HG03521 (cell line): Measurements from ENCODE around the gene UVSSA.
"Not testable (repeated sequence)": the region's sequence is repeated elsewhere in the genome, so short reads cannot be mapped to it uniquely, and the experiment has no call there.

Source experiments
- ATAC-seq: cut with Tn5 transposase; IDR thresholded peaks from one replicate; pipeline ENCODE4 v1.9.1; 2021; ENCODE audit warnings: mild to moderate bottlenecking, moderate library complexity; ENCODE audit not compliant: unreplicated experiment

Gene UVSSA

GRCh38 chr4:1362046-1362445, 15.0 kb downstream of the UVSSA start:
- ATAC-seq = no peak

- no peak for ATAC-seq
Measured at GRCh38 chr4:1362521-1362920, 15.5 kb downstream of the UVSSA start.

- no peak for ATAC-seq
Measured at GRCh38 chr4:1363513-1363912, 16.5 kb downstream of the UVSSA start.

- no peak for ATAC-seq
Measured at GRCh38 chr4:1364217-1364616, 17.2 kb downstream of the UVSSA start.

GRCh38 chr4:1364748-1365147, 17.7 kb downstream of the UVSSA start:
- ATAC-seq = no peak

DNA sequence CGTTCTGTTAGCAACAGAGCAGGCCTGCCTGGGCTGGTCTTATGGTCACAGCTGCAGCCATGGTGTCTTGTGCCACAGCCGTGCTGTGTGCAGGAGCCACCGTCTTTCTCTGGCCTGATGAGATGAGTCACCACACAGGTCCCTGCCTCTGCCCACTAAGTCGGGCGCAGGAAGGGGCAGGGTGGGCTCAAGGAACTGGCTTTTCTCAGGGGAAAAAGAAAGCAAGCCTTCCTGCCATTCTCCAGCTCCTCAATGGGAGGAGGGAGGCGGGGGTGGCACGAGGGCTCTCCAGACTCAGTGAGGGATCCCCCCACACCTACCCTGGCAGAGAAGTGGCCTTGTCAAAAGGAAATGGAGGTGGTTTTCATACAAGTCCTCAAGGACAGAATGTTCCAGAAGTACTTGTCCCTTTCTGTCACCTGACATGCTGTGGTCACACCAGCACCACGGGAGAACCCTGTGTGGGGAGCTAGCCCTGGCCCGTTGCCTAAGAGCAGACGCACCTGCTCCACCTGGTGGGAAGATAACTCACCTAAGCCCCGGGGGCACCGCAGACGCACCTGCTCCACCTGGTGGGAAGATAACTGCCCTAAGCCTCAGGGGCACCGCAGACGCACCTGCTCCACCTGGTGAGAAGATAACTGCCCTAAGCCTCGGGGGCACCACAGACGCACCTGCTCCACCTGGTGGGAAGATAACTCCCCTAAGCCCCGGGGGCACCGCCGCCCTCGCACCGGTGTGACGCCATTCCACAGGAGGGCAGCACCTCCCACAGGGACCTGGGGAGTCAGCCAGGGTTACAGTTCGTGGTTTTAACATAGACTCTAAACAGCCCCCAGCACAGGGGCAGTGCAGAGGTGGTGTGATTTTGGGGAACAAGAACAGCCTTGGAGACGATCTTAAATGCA, 18.5 kb downstream of the UVSSA start:
- ATAC-seq = no peak

DNA sequence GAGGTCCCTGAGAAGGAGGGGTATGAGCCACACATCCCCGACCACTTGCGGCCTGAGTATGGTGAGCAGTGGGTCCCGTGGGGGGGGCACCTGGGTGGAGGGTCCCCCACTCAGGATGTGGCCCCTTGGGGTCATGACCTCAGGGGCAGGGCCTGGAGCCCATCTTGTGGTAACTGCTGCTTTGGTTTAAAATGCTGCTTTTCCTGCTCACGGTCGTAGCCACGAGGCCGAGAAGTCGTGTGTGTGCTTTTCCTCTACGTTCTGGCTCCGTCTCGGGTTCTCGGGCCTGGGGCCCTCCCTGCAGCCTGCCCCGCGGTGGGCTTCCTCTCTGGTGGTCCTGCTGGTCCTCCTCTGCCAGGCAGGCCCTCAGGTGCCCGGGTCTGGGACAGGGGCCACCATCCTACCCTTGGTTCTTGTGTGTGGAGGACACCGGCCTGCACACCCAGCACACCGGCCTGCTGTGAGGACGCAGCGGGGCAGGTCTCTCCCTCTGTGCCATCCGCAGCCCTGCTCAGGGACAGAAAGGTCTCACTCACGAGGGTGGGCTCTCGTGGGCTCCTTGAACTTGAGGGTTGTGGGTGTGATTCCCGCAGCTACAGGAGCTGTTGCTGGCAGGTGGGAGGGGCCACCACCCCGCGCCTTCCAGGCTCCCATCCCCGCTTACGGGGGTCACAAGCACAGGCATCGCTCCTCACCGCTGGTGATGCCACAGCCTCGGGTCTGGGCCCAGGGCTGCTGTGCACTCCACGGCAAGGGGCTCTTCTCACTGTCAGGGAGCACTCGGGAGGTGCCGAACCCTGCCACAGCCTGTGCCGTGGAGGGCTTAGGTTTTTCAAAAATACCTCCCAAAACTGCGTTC, 19.6 kb downstream of the UVSSA start:
- no peak for ATAC-seq

GRCh38 chr4:1367230-1367935, 20.4 kb downstream of the UVSSA start:
- no peak for ATAC-seq

DNA sequence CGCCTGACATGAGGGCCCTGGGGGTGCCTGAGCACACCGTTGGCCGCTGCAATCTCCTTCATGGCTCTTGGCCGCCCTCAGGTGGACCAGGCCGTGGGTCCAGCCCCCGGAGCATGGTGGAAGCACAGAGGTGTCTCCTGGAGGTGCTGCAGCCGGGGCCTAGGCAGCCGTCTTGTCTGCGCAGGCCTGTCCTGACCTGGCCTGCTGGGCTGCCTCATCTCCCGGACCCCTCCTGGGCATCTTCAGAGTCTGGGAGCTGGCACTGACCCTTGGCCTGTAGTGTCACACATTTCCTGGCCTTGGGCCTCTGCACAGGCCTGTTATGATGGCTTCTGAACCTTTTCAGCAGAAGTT, 20.9 kb downstream of the UVSSA start:
- no peak for ATAC-seq

GRCh38 chr4:1368421-1369090, 21.5 kb downstream of the UVSSA start:
- ATAC-seq = no peak

GRCh38 chr4:1369091-1369450, 22.1 kb downstream of the UVSSA start:
- ATAC-seq = no peak

- no peak for ATAC-seq
Measured at GRCh38 chr4:1369479-1370079, 22.6 kb downstream of the UVSSA start.

- ATAC-seq = no peak
Measured at GRCh38 chr4:1370321-1371124, 23.5 kb downstream of the UVSSA start.

GRCh38 chr4:1371176-1372165, 24.5 kb downstream of the UVSSA start:
- ATAC-seq = no peak

DNA sequence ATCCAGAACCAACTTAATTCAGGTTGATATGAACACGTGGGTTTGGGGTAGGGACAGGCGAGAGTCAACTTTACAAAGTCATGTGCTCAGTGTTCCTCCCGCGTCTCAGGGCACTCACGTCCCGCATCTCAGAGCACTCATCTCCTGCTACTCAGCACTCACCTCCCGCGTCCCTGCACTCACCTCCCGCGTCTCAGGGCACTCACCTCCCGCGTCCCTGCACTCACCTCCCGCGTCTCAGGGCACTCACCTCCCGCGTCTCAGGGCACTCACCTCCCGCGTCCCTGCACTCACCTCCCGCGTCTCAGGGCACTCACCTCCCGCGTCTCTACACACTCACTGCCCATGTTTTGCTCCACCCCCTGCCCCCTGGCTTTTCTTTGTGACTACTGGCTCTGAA, 25.6 kb downstream of the UVSSA start:
- ATAC-seq = not testable (repeated sequence)

GRCh38 chr4:1373892-1374705, 27.1 kb downstream of the UVSSA start:
- ATAC-seq = no peak

DNA sequence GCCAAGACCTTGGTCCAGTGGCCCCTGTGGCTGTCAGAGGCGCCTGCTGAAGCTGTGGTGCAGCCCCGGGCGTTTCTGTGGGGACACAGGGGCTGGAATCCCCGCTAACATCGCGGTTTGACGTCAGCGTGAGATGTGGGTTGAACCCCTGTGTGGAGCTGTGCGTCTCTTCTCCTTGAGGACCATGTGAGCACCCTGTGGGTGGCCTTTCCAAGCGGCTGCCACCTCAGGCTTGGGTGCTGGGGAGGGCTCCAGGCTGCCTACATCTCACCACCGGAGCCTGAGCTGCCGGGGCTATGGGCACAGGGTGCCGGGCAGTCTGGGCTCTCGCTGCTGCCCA, 27.7 kb downstream of the UVSSA start:
- ATAC-seq = no peak
